ENCODE data around the gene CDKN2B-AS1. TPM values are rescaled to one million over a fixed set of nuclear protein-coding genes. Genes with fewer than 3 reads are reported as not detected.

Gene CDKN2B-AS1
- polyA plus RNA-seq, 4 donors, result 1.3 to 8.7 (median 5.1) TPM

DNA sequence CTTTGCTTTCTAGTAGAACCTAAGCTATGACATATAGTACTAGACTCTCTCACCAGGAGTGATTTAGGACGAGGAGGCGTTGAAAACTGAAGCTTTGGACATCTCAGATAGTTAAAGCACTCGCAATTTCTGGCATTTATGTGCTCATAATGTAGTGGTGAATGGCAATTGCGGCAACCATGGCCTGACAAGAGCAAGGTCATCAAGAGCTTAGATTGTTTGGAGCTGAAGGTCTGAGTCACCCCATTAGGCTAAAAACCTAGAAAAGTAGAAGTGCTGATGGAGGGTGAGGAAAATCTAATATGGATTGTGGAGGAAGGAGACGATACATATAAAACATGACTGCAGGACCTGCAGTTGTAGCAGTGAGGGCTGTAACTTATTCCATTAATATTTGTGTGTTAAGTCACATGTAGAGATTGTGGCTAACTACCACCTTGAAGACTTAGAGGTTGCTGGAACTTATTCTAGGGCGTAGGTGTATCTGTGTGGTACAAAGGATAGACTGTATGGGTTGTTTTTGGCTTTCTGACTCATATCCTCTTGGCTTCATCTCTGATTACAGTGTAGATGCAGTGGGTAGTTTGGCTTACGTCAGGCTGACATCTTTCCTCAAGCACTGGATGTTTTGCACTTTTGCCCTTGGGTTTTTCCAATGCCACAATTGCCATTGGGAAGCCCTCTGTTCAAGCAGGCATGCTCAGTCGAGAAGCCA, 153.4 kb downstream of the CDKN2B-AS1 start:
- Histone ChIP-seq H3K27ac (ENCODE audit: low read depth in 1 of 3, low read length in 2 of 3) (no peak overlapping the region), H3K9me3 (ENCODE audit: control insufficient read depth in 2 of 2, insufficient read depth in 1 of 2, low read depth in 1 of 2, low read length in 1 of 2) (no peaks in the 10 kb centered on the region), H3K4me3 (ENCODE audit: low read depth in 1 of 3, low read length in 3 of 3) (no peak overlapping the region), H3K36me3 (ENCODE audit: control insufficient read depth in 3 of 3, insufficient read depth in 2 of 3, low read depth in 1 of 3, low read length in 3 of 3) (no peaks in the 10 kb centered on the region), H3K27me3 (ENCODE audit: control insufficient read depth in 3 of 3, insufficient read depth in 3 of 3, low read length in 3 of 3) (no peaks in the 10 kb centered on the region), H3K4me1 (ENCODE audit: control insufficient read depth in 3 of 3, insufficient read depth in 2 of 3, low read depth in 1 of 3, low read length in 2 of 3) (no peaks in the 10 kb centered on the region)
- 73 to 85% (median 79%) methylated on average over 8 of the region's 8 CpGs for WGBS, 3 donors
- no peak for FAIRE-seq
- DNase-seq, result no peak

DNA sequence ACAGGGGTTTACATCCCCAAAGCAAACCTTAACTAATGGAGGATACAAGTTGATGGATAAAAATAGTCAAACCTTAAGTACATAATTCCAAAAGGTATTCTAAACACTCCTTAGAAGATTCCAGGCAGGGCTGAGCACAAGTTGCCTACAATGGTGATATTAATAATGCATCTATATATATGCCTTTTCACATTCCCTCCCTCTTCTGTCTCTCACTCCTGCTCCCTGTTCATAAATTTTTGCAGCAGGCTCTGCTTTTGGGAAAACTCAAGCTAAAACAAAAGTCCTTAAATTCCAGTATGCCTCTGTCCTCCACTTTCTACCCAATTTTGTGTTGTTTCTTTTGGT, 153.9 kb downstream of the CDKN2B-AS1 start:
- Histone ChIP-seq H3K36me3 (ENCODE audit: control insufficient read depth in 3 of 3, insufficient read depth in 2 of 3, low read depth in 1 of 3, low read length in 3 of 3) (no peaks in the 10 kb centered on the region), H3K27ac (ENCODE audit: low read depth in 1 of 3, low read length in 2 of 3) (no peak overlapping the region), H3K4me1 (ENCODE audit: control insufficient read depth in 3 of 3, insufficient read depth in 2 of 3, low read depth in 1 of 3, low read length in 2 of 3) (no peaks in the 10 kb centered on the region), H3K27me3 (ENCODE audit: control insufficient read depth in 3 of 3, insufficient read depth in 3 of 3, low read length in 3 of 3) (no peaks in the 10 kb centered on the region), H3K9me3 (ENCODE audit: control insufficient read depth in 2 of 2, insufficient read depth in 1 of 2, low read depth in 1 of 2, low read length in 1 of 2) (no peaks in the 10 kb centered on the region), H3K4me3 (ENCODE audit: low read depth in 1 of 3, low read length in 3 of 3) (no peak overlapping the region)
- FAIRE-seq (no peak), DNase-seq (no peak)

DNA sequence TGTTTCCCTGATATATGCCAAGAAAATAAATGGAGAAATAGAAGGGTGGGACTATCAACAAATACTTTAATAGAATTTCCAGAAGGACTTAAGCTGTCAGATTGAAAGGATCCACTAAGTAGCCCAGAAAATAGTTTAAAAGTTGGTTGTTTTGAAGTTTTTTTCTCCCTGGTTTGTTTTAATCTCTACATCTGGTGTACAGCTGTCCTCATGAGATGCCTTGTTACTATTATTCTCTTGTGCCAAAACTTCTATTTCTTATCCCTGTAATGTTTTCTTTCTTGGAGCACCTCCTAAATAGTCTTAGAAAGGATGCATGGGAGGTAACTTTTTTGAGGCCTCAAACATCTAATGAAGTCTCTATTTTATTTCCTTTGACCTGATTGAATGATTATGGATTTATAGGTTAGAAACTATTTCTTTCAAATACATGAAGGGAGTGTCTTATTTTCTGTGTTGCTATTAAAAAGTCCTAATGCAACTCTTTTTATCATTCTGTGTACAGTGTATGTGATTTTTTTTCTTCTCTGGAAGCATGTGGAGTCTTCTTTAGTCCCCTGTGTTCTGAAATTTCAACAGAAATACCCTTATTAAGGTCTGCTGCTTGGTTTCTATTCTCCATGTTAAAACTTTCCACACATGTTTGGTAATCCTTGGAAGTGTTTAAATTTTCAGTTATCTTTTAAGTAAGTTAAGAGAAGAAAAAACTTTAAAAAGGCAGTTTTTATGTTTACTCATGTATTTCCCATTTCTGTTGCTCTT, 154.5 kb downstream of the CDKN2B-AS1 start:
- H3K27ac ChIP-seq (ENCODE audit: low read depth in 1 of 3, low read length in 2 of 3), result no peak overlapping the region
- no peaks in the 10 kb centered on the region for H3K9me3 ChIP-seq (ENCODE audit: control insufficient read depth in 2 of 2, insufficient read depth in 1 of 2, low read depth in 1 of 2, low read length in 1 of 2)
- no peak for DNase-seq
- no peaks in the 10 kb centered on the region for H3K27me3 ChIP-seq (ENCODE audit: control insufficient read depth in 3 of 3, insufficient read depth in 3 of 3, low read length in 3 of 3)
- H3K4me3 ChIP-seq (ENCODE audit: low read depth in 1 of 3, low read length in 3 of 3), result no peak overlapping the region
- no peaks in the 10 kb centered on the region for H3K36me3 ChIP-seq (ENCODE audit: control insufficient read depth in 3 of 3, insufficient read depth in 2 of 3, low read depth in 1 of 3, low read length in 3 of 3)
- FAIRE-seq, result no peak
- no peaks in the 10 kb centered on the region for H3K4me1 ChIP-seq (ENCODE audit: control insufficient read depth in 3 of 3, insufficient read depth in 2 of 3, low read depth in 1 of 3, low read length in 2 of 3)

- Histone ChIP-seq H3K4me1 (ENCODE audit: control insufficient read depth in 3 of 3, insufficient read depth in 2 of 3, low read depth in 1 of 3, low read length in 2 of 3) (peaks cover 0 to 11% (median 0%) of the 10 kb centered on the region in 3 donors), H3K36me3 (ENCODE audit: control insufficient read depth in 3 of 3, insufficient read depth in 2 of 3, low read depth in 1 of 3, low read length in 3 of 3) (no peaks in the 10 kb centered on the region), H3K27me3 (ENCODE audit: control insufficient read depth in 3 of 3, insufficient read depth in 3 of 3, low read length in 3 of 3) (no peaks in the 10 kb centered on the region), H3K9me3 (ENCODE audit: control insufficient read depth in 2 of 2, insufficient read depth in 1 of 2, low read depth in 1 of 2, low read length in 1 of 2) (no peaks in the 10 kb centered on the region), H3K4me3 (ENCODE audit: low read depth in 1 of 3, low read length in 3 of 3) (no peak overlapping the region), H3K27ac (ENCODE audit: low read depth in 1 of 3, low read length in 2 of 3) (no peak overlapping the region)
- no peak for FAIRE-seq
- DNase-seq, result no peak
- WGBS, 3 donors, result 96 to 100% (median 96%) methylated on average over 9 to 10 of the region's 10 CpGs
These were observed 159.5 kb downstream of the CDKN2B-AS1 start for GRCh38 chr9:22154064-22154463.

DNA sequence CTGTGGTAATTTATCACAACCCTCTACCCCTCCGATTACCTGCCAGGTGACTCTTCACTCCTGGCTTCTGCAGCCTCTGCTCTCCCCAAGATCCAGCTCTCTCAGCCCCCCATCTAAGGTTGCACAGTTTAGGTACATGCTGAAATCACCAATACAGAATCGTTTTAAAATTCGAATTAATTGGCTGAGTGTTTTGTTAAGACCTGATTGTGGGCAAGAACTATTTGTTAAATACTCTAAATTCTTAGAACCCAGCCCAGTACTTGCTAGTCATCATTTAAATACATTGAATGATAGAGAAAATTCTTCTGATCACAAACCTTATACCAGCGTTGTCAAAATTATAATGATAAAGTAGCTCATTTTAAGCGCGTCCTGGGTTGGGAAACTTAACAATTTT, 162.0 kb downstream of the CDKN2B-AS1 start:
- H3K9me3 ChIP-seq (ENCODE audit: control insufficient read depth in 2 of 2, insufficient read depth in 1 of 2, low read depth in 1 of 2, low read length in 1 of 2), result no peaks in the 10 kb centered on the region
- DNase-seq (no peak), FAIRE-seq (no peak)
- WGBS, 3 donors, result 90 to 92% (median 91%) methylated on average over 6 of the region's 6 CpGs
- no peaks in the 10 kb centered on the region for H3K36me3 ChIP-seq (ENCODE audit: control insufficient read depth in 3 of 3, insufficient read depth in 2 of 3, low read depth in 1 of 3, low read length in 3 of 3)
- H3K4me3 ChIP-seq (ENCODE audit: low read depth in 1 of 3, low read length in 3 of 3), result no peak overlapping the region
- H3K27me3 ChIP-seq (ENCODE audit: control insufficient read depth in 3 of 3, insufficient read depth in 3 of 3, low read length in 3 of 3), result no peaks in the 10 kb centered on the region
- H3K27ac ChIP-seq (ENCODE audit: low read depth in 1 of 3, low read length in 2 of 3), result no peak overlapping the region
- peaks cover 0 to 16% (median 0%) of the 10 kb centered on the region in 3 donors for H3K4me1 ChIP-seq (ENCODE audit: control insufficient read depth in 3 of 3, insufficient read depth in 2 of 3, low read depth in 1 of 3, low read length in 2 of 3)

GRCh38 chr9:22157276-22157675, 162.7 kb downstream of the CDKN2B-AS1 start:
- Histone ChIP-seq H3K9me3 (ENCODE audit: control insufficient read depth in 2 of 2, insufficient read depth in 1 of 2, low read depth in 1 of 2, low read length in 1 of 2) (no peaks in the 10 kb centered on the region), H3K4me1 (ENCODE audit: control insufficient read depth in 3 of 3, insufficient read depth in 2 of 3, low read depth in 1 of 3, low read length in 2 of 3) (peaks cover 0 to 16% (median 0%) of the 10 kb centered on the region in 3 donors), H3K27ac (ENCODE audit: low read depth in 1 of 3, low read length in 2 of 3) (no peak overlapping the region), H3K36me3 (ENCODE audit: control insufficient read depth in 3 of 3, insufficient read depth in 2 of 3, low read depth in 1 of 3, low read length in 3 of 3) (no peaks in the 10 kb centered on the region), H3K4me3 (ENCODE audit: low read depth in 1 of 3, low read length in 3 of 3) (no peak overlapping the region), H3K27me3 (ENCODE audit: control insufficient read depth in 3 of 3, insufficient read depth in 3 of 3, low read length in 3 of 3) (no peaks in the 10 kb centered on the region)
- DNase-seq (peak; percentile 23 to 27), FAIRE-seq (no peak)

DNA sequence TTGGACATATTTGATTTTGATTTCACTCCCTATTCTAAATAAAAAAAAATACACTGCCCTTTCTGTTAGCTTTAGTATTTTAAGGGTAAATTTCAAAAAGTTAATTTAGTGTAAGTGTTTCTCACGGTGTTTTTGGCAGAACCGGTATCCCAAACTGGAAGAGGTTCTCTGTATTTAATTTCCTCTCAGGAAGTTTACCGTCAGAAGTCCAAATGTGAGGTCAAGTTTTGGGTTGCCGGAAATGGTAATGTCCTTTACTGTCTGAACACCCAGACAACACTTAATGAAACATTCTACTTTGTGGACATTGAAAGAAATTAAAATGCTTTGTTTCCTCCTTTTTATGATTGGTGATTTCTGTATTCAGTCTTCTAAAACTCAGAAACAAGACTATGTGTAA, 163.2 kb downstream of the CDKN2B-AS1 start:
- no peaks in the 10 kb centered on the region for H3K36me3 ChIP-seq (ENCODE audit: control insufficient read depth in 3 of 3, insufficient read depth in 2 of 3, low read depth in 1 of 3, low read length in 3 of 3)
- FAIRE-seq (no peak), DNase-seq (no peak)
- H3K9me3 ChIP-seq (ENCODE audit: control insufficient read depth in 2 of 2, insufficient read depth in 1 of 2, low read depth in 1 of 2, low read length in 1 of 2), result no peaks in the 10 kb centered on the region
- peaks cover 0 to 16% (median 0%) of the 10 kb centered on the region in 3 donors for H3K4me1 ChIP-seq (ENCODE audit: control insufficient read depth in 3 of 3, insufficient read depth in 2 of 3, low read depth in 1 of 3, low read length in 2 of 3)
- 49 to 91% (median 84%) methylated on average over 4 of the region's 4 CpGs for WGBS, 3 donors
- H3K27me3 ChIP-seq (ENCODE audit: control insufficient read depth in 3 of 3, insufficient read depth in 3 of 3, low read length in 3 of 3), result no peaks in the 10 kb centered on the region
- H3K4me3 ChIP-seq (ENCODE audit: low read depth in 1 of 3, low read length in 3 of 3), result no peak overlapping the region
- no peak overlapping the region for H3K27ac ChIP-seq (ENCODE audit: low read depth in 1 of 3, low read length in 2 of 3)

DNA sequence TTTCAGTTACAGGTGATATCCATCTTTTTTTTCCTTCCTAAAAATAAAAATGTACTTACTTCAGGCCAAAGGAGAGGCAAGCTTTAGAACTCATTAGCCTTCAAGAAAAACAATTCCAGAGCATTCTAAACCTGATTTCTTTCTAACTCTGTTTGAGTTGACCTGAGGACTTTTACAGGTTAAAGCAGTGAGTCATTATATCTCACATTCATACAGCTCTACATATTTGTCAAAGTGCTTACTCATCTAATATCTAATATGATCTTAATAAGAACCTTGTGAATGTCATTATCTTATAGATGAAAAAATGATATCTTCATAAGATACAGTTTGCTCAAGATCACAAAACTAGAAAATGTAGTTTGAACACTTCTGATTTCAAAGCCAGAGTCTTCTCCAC, 163.7 kb downstream of the CDKN2B-AS1 start:
- Histone ChIP-seq H3K4me3 (ENCODE audit: low read depth in 1 of 3, low read length in 3 of 3) (no peak overlapping the region), H3K36me3 (ENCODE audit: control insufficient read depth in 3 of 3, insufficient read depth in 2 of 3, low read depth in 1 of 3, low read length in 3 of 3) (no peaks in the 10 kb centered on the region), H3K27ac (ENCODE audit: low read depth in 1 of 3, low read length in 2 of 3) (no peak overlapping the region), H3K27me3 (ENCODE audit: control insufficient read depth in 3 of 3, insufficient read depth in 3 of 3, low read length in 3 of 3) (no peaks in the 10 kb centered on the region), H3K4me1 (ENCODE audit: control insufficient read depth in 3 of 3, insufficient read depth in 2 of 3, low read depth in 1 of 3, low read length in 2 of 3) (peaks cover 0 to 16% (median 0%) of the 10 kb centered on the region in 3 donors), H3K9me3 (ENCODE audit: control insufficient read depth in 2 of 2, insufficient read depth in 1 of 2, low read depth in 1 of 2, low read length in 1 of 2) (no peaks in the 10 kb centered on the region)
- DNase-seq (peak in 1 of 2 donors; percentile 9), FAIRE-seq (no peak)
